KBM-7 (cell line): ENCODE measurements around the gene PROSER1.
"Not testable (repeated sequence)": the region's sequence is repeated elsewhere in the genome, so short reads cannot be mapped to it uniquely, and the experiment has no call there.

Source experiments
- DNase-seq: peaks from one replicate; pipeline ENCODE4 v3.0.0-alpha.2; 2015
- in situ Hi-C: fragments of 300-500 bp; cut with MboI; formaldehyde crosslinking; loops from 2 replicates; pipeline ENCODE4 v1.14.3; 2020; ENCODE audit warnings: low sequenced_read_pairs, low pct_unique_long_range_greater_than_20kb, mixed read lengths

PROSER1 gene

DNA sequence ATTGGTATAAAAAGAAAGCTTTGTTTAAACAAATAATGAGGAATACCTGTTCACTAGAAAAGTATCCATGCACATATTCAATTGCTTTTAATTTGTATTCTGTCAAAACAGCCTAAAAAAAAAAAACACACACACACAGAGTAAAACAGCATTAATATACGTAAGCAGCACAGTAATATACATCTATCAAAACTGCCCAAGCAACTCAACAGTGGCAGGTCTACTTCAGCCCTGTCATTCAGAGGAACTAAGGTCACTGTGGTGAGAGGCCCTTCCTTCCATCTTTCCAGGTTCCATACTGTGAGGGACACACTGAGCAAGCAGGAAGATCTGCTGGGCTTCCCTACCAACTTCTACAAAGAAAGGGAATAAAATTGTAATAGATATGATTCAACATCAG is 3.8 kb downstream of the PROSER1 start:
- DNase-seq = no peak
- in situ Hi-C loops = no loop called here

DNA sequence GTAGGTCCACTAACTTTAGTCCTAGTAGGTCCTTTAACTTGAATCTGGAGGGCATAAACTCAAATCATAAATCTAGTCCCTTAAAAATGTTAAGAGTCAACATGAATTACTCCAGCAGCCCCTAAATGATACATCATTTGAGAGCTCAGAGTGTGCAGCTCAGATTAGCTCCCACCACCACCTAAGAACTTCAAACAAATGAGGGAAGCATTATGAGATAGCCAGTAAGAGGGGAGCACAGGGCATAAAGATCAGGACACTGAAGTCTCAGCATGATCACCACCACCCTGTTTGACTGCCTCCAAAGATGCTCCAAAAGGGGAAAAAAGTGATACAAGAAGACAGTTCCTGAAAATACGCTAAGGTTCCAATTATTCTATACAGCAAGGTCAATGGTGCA is 5.7 kb downstream of the PROSER1 start:
- no peak for DNase-seq
- in situ Hi-C loops = no loop called here

DNA sequence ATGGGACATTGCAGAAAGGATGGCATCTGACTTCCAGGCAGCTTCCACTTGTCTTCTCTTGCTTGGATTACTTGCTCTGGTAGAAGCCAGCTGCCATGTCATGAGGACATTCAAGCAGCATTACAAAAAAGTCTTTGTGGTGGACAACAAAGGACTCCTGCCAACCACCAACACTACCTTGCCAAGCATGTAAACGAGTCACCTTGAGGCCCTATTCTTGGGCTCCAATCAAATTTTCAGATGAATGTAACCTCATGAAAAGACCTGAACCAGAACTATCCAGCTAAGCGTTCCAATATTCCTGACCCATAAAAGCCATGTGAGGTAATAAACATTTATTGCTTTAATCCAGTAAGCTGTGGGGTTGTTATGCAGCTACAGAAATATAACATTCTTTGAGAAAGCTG is 12.5 kb downstream of the PROSER1 start:
- in situ Hi-C loops = no loop called here
- DNase-seq = no peak

DNA sequence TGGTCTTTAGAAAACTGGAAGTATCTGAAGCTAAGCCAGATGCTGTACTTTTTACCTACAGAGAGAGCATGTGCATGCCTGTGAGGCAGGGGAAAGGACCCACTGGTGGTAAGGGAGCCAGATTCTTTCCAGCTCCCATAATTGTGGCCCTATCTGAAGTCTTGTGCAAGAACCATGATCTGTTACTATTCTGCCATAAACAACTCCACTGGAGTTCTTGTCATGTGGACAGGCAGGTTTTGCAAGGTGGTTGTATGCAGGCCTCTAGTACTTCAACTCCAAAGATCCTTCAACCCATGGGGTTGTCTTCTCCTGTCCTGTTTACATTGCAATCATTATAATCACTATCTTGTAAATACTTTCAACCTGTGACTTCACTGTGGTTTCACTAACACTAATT is 14.1 kb downstream of the PROSER1 start:
- DNase-seq = no peak
- in situ Hi-C loops = no loop called here

DNA sequence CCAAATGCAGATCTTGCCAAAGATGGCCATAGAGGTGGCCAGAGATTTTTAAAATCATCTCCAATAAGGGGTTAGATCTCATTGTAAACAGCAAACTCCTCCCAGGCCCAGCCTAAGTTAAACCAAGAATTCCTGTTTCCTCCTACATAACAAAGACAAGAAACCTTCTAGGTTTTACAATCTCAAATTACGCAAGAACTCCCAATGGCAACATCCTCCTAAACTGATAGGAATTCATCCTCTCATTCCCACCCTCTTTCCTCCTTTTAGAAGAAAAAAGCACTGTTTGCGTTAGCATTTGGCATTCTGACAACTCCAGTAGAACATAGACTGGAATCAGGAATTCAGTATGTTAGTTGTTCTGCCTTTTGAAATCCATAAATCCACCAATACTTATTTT is 14.6 kb downstream of the PROSER1 start:
- no peak for DNase-seq
- in situ Hi-C loops = no loop called here

DNA sequence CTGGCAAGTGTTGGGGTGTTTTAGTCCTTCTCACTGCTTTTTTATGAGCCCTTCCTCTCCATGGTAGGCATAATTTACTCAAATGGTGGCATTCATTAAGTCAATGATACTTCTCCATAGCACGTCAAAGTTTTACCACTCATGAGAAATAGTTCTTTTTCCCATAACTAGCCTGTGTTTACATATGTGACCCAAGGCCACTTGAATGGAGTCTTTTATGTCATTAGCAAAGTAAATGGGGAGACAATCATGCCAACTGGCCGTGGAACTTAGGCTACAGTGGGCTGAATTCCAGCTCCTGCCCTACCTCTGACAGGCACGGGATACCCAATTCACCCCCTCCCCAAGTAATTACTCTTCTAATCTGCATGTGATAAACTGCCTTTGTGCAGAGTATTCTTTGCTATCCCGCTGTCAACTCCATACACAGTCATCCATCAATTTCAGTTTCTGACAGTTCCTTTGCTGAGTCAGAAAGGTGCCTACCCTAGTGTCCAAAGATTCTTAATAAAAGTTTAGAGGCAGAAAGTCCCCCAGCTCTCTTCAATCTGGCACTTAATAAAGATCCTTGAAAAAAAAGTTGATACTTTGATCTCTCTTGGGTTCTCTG is 16.9 kb downstream of the PROSER1 start:
- DNase-seq = no peak
- in situ Hi-C loops = no loop called here

DNA sequence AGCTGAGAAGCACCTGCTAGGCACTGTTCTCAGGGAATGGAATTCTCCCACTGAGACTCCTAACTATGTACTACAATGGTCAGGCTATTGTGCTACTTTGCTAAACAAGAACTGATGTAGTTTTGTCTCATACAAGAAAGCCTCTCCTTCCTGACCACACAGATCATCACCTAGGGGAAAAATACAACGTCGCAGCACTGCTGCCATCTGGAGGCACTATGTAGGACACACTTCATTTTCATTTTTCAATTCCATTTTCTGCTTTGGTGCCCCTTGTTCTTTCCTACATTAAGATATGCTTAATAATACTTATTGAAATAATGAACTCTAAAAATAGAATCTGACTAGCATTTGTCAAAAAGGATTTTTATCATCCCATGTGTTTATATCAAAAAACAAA is 21.1 kb downstream of the PROSER1 start:
- in situ Hi-C loops = no loop called here
- DNase-seq = peak; percentile 39

DNA sequence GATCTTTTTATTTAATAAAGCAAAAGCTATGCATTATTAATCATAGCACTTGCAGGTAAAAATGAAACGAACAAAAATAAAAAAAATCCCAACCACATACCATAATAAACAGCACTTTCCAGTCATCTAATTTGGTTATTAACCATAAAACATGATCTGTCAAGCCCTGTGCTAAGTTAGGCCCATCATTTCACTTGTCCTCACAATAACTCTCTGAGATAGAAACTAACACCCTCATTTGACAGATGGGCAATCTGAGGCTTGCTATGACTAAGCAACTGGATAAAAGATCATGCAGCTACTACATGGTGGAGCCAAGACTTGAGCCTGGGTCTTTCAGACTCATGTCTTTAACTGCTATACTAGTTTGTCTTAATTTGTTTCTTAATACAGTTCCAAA is 21.8 kb downstream of the PROSER1 start:
- no peak for DNase-seq

DNA sequence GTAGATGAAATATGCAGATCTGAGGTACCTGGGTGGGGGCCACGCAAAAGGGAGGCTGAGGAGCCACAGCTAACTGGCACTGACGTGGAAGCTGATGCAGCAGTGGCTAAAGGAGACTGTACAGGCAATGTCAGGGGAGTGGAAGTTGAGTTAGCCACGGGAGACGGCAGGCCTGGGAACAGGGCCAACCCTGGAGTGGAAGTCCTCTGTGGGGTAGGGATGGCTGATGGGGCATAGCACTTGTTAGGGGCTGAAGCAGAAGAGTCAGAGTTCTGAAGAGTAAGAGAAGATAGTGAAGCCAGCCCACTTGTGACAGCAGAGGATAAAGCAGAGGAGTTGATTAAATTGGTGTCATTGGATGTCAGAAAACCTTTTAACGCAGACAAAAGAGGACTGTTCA is 24.4 kb downstream of the PROSER1 start:
- no peak for DNase-seq
- in situ Hi-C loops = no loop called here

More for the DNA sequence above, 21.8 kb downstream of the PROSER1 start:
- in situ Hi-C loops = no loop called here

DNA sequence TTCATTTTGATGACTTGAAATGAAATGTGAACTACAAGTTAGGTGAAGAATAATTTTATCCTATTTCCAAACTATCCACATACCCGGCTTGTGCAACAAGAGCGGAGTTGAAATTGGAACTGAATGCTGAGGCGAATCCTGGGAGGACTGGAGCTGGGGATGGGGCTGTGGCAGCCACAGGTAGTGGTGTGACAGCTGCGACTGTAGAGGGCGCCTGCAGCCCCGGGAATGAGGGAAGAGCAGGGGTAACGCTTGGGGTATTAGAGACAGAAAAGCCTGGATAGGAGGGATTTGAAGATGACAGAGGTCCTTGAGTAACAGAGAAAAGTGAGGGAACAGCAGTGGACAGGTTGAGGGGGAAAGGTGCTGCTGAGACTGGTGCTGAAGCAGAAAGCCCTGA is 25.3 kb downstream of the PROSER1 start:
- in situ Hi-C loops = no loop called here
- DNase-seq = no peak

DNA sequence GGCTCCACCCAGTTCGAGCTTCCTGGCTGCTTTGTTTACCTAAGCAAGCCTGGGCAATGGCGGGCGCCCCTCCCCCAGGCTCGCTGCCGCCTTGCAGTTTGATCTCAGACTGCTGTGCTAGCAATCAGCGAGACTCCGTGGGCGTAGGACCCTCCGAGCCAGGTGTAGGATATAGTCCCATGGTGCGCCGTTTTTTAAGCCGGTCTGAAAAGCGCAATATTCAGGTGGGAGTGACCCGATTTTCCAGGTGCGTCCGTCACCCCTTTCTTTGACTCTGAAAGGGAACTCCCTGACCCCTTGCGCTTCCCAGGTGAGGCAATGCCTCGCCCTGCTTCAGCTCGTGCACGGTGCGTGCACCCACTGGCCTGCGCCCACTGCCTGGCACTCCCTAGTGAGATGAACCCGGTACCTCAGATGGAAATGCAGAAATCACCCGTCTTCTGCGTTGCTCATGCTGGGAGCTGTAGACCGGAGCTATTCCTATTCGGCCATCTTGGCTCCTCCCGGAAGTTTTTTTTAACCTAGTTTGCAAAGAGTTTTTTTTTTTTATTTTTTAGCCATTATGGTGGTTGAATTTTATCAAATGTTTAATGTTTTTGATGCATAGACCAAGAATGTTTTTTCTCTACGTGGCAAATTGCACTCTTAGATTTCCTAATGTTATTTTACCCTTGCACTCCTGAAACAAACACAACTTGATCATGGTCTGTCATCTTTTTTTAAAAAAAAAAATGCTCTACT is 31.3 kb downstream of the PROSER1 start:
- DNase-seq, in situ Hi-C loops: not testable (repeated sequence)

DNA sequence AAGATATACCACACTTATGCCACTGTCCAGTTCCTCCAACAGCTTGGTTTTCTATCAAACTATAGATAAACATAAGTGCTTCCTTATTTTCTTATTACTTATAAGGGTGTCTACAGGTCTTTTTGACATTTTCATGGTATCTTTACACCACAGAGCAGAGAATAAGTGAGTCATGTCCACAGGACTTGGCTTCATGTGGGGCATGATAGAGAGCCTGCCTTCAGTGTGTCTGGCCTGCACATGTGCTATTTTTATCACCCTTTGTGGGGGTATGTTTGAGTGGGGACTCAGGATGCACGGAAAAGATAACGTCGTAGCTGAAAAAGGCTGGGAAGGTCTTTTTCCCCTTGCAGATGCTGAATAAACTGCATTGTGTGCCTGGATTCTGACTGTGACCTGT is 39.1 kb downstream of the PROSER1 start:
- no peak for DNase-seq
- in situ Hi-C loops = no loop called here

DNA sequence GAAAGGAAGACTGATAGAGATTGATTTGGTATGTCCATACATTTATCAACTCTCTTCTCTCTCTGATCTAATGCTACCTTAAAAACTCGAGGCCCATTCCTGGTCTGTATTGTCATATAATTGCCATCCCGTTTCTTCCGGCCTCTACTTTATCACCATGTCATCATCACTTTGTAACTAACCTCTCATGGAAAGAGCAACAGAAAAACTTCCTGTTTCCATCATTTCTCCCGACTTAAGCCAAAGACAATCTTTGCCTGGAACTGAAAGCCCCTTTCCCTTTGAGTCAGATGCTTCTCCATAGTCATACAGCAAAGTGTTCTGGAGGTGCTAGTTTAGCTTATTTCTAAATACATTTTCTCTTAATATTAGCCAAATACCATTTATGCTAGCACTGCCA is 44.5 kb downstream of the PROSER1 start:
- in situ Hi-C loops = no loop called here
- DNase-seq = no peak

DNA sequence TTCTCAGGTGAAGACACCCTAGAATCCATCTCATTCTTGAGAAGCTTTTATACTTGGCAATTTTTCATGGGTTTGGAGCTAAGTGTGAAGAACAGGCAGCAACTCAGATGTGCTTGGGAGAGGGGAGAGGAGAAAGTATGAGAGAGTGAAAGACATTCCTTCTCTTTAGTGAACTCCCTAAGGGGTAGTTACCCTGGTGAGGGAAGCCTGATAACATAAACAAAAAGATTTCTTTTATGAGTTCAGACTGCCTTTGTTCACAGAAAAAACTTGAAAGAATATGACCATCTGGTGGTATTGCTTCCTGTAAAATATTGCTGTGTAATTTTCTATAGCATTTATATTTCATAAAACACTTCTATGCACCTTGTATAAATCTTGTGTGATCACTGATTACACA is 47.2 kb downstream of the PROSER1 start, which contains the start of gene STOML3:
STOML3 (minus strand) TSS at position 139 of the 400 bp plus-strand sequence; CDS start at position 29, 110 bp downstream.
- DNase-seq = no peak
- in situ Hi-C loops = no loop called here

DNA sequence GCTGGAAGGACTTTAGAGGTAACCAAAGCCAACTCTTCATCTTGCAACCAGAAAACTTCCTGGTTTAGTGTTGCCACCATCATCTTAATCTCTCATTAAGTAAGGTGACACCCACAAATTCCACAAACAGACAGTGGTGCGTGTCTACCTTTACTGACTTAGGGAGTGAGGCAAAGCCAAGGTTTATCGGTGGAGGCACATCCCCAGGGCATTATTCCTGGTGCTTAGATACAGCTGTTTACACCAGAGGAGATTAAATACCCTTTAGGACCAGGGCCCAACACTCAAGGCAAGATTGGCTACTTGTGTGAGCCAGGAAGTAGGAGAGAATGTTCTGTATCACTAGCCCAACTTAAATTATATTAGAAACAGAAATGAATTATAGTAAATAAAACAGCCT is 56.8 kb downstream of the PROSER1 start:
- in situ Hi-C loops = no loop called here
- no peak for DNase-seq

DNA sequence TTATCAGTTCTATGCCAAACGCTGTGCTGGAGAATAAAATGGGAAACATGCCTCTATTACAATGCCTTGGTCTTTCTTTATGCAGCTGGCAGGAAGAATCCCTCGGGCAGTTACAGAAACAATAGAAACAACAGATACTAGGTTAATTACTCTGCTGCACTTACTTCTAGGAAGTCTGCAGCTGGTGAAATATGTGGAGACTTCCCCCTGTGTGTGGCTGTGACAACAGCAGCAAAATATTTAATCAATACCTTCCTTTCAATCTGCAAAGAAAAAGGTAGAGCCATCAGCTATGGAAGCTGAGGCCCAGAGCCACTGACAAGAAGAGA is 57.2 kb downstream of the PROSER1 start:
- in situ Hi-C loops = no loop called here
- no peak for DNase-seq

DNA sequence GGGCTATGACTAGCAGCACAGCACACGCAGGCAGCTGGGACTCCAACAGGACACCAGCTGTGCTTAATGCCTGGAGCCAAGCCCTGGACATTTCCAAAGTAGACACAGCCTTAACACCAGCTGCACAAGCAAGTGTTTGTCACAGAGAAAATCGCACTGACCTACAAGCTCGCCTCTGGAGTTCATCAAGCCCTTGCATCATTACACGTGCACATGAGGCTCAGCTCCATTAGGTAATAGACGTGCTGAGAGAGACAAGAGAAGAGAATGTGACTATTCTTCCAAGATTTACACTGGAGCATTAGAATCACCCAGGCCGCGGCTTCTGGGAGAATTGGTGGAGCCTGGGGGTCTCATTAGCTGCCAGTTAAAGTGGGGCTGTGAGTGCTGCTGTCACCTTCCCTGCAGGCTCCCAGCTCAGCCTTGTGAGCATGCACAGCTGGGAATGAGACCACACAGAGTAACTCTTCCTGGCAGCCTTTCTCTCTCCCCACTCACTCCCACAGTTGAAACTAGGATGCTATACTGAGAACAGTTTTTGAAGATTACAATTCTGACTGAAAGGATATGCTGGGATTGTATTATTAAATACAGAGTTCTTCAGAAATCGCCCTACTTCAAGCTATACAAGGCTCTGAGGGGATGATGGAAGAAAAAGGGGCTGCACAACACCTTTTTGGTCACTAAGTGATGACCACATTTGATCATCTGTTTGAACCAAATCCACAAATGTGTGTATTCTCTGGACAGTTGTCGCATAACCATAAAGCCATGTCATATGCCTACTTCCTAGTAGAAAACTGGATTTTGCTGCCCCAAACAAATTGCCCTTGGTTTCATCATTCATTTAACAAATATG is 57.8 kb downstream of the PROSER1 start:
- DNase-seq = no peak
- in situ Hi-C loops = no loop called here

DNA sequence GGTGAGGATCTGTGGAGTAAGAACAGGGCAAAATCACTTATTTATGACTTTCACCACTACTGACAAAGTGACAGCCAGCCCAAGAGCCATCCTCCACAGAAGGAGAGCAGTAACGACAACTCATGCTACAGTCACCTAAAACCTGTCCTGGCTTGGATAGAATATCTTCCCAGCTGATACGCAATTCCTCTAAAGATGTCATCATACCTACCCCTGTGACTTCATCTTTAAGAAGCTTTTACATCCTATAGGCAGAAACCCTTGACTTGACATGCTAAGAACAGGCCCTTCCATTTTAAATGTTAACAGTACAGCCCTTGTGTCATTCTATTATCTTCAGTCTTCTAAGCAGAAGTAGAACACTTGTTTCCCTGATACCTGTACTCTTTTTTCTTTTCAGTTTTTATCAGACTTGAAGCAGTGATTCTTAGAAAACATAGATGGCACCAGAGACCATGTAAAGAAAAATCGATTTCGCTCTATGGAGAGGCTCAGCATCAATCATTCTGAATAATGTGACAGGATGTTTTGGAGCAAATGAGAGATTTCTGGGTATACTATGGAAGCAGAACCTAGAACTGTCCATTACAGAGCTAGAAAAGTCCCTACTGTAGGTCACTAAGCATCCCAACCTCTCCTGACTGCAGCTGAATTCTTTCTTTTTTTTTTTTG is 67.4 kb downstream of the PROSER1 start:
- in situ Hi-C loops = no loop called here
- no peak for DNase-seq

DNA sequence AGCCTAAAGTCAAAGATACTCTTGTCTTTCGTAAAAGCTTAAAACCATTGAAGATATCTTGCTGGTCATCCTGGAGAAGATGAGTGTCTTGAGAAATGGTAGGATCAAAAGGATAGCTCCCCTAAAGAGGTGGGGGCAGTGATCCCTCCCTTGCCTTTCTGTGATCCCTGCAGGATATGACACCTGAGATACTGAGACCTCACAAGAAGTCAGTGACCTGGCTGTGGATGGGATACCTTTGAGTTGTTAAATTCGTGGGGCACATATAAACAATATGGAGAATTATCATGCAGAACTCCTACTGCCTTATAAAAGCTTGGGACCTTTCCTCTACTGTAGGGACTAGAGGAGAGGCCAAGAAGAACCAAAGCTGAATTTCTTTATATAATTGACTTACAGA is 68.7 kb downstream of the PROSER1 start:
- in situ Hi-C loops = no loop called here
- DNase-seq = no peak

DNA sequence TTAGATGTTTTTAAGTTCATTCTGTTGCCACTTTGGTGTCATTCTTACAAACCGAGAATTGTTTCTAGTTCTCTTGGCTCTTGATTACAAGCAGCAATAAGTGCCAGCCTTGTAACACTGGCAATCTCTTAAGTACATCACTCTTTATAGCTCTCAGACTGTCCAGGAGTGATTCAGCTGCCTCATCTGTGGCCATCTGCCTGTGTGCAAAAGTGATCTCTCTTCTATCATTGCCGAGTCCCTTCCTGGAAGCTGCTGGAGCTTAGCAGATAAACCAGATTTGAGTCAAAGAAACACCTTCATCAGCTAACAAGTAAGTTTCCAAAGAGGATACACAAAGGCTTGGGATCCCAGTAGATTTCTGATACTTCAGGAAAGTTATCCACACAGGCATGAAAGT is 70.4 kb downstream of the PROSER1 start:
- in situ Hi-C loops = no loop called here
- no peak for DNase-seq
